Measurements from ENCODE around the gene LRP11.

DNA sequence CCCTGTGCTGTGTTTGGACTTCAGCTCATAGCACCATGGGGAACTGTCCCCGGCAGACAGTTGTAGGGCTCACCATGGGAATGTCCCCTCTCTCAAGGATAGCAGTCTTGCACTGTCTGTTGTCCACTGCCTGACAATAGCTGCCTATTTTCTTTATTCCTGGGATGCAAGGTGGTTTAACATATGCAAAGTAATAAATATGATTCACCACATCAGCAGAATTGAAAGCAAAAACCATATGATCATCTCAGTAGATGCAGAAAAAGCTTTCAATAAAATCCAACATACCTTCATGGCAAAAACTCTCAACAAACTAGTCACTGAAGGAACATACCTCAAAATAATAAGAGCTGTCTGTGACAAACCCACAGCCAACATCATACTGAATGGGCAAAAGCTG lies 13.5 kb upstream of the LRP11 start:
- TF ChIP-seq, protein P1, sequence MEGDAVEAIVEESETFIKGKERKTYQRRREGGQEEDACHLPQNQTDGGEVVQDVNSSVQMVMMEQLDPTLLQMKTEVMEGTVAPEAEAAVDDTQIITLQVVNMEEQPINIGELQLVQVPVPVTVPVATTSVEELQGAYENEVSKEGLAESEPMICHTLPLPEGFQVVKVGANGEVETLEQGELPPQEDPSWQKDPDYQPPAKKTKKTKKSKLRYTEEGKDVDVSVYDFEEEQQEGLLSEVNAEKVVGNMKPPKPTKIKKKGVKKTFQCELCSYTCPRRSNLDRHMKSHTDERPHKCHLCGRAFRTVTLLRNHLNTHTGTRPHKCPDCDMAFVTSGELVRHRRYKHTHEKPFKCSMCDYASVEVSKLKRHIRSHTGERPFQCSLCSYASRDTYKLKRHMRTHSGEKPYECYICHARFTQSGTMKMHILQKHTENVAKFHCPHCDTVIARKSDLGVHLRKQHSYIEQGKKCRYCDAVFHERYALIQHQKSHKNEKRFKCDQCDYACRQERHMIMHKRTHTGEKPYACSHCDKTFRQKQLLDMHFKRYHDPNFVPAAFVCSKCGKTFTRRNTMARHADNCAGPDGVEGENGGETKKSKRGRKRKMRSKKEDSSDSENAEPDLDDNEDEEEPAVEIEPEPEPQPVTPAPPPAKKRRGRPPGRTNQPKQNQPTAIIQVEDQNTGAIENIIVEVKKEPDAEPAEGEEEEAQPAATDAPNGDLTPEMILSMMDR (IDR thresholded peaks at IDR 0.05) = no peak
- TF ChIP-seq POLR2A (IDR thresholded peaks at IDR 0.05) (no peak), EP300 (IDR thresholded peaks at IDR 0.05) (no peak)
